ENCODE results near the gene LRRC36.

LRRC36 gene

DNA sequence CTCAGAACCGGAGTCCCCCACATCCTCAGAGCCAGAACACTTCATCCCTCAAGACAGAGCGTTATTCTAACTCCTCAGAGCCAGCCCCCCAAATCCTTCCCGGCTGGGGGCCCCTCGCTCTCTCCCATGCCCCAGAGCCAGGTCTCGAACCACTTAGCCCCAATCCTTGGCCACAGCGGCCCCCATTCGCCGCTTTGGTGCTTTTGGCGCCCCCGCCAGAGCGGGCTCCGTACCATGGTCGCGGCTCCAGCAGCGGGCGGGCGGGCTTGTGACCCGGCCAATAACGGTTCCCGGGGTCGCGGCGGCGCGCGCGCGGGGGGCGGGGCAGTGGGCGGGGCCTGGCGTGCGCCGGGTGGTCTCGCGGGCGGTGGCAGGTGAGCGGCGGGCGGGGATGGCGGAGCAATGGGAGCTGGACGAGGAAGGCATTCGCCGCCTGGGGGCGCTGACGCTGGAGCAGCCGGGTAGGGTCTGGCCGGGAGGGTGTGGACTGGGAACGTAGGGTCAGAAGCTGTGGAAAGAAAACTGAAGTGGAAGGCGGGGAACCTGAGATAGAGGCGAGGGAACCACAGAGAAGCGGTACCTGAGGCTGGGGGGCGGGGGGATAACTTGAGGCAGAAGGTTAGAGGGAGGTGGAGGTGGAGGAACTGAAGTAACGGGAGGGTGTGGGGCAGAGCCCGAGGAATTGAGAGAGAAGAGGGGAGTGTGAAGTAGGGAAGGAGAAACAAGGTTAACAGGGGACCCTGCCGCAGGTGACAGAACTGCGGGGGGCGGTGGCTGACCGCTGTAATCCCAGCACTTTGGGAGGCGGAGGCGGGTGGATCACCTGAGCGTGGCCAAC is at the start of gene LRRC36, which contains the start of gene KCTD19:
Gene LRRC36, plus strand, starts transcription at position 344 of the 838 bp plus-strand sequence. Its CDS starts 48 bp downstream, at position 392.
Gene KCTD19, minus strand, starts transcription at position 270 of the 838 bp plus-strand sequence. Its CDS starts 34 bp downstream, at position 236.
- FAIRE-seq, result no peak

- FAIRE-seq, result no peak
These were observed 49.2 kb upstream of the LRRC36 start for GRCh38 chr16:67277294-67277998.

- FAIRE-seq, result no peak
These were observed 48.4 kb upstream of the LRRC36 start for GRCh38 chr16:67277999-67278772.

DNA sequence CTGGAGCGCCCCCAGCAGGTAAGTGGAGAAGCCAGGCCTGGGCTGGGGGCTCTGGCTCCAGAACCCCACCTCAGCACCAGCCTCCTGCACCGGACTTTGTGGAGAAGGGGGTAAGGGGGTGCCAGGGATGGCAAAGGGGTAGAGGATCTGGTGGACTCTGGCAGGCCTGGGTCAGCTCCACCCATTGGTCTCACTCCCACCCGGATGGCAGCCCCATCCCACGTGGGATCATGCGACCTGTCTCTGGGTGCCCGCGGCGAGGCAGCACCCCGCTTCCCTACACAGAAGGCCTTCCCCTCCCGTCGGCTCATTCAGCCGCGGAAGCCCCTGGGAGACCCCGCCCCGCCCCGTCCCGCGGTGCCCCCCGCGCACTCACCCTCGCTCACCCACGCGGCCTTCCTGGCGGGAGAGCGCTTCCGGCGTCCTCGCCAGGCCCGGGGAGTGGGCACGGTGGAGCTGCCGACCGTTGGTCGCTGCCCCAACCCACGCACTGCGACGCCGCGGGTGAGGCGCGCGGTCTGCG is 47.8 kb upstream of the LRRC36 start:
- FAIRE-seq, result no peak

- no peak for FAIRE-seq
These were observed 47.1 kb upstream of the LRRC36 start, which contains the start of gene PLEKHG4 for GRCh38 chr16:67279296-67280089. TSS of gene PLEKHG4 (plus strand) at chr16:67279532. CDS start at chr16:67280045, 513 bp downstream.

DNA sequence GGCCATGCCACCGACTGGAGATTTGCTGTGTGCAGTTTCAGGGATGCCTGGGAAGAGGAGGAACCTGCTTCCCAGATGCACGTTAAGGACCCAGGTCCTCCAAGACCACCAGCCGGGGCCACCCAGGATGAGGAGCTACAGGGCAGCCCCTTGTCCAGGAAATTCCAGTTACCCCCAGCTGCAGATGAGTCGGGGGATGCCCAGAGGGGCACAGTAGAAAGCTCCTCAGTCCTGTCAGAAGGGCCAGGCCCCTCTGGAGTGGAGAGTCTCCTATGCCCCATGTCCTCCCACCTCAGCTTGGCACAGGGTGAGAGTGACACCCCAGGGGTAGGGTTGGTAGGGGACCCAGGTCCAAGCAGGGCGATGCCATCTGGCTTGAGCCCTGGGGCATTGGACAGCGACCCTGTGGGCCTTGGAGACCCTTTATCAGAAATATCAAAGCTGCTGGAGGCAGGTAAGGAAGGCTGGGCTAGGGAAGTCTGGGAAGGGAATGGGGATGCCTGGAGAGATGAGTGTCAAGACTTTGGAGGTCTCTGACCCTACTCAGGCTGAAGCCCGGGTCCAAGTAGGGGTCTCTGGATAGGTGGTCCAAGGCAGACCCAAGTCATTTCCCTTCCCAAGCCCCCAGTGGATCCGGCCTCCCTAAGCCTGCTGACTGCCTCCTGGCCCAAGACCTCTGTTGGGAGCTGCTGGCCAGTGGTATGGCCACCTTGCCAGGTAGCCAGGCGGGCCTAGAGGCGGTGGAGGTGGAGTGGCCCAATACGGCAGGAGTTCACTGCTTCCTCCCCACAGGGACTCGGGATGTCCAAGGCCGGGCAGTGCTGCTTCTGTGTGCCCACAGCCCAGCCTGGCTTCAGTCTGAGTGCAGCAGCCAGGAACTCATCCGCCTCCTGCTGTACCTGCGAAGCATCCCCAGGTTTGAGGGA is 46.3 kb upstream of the LRRC36 start:
- no peak for FAIRE-seq

DNA sequence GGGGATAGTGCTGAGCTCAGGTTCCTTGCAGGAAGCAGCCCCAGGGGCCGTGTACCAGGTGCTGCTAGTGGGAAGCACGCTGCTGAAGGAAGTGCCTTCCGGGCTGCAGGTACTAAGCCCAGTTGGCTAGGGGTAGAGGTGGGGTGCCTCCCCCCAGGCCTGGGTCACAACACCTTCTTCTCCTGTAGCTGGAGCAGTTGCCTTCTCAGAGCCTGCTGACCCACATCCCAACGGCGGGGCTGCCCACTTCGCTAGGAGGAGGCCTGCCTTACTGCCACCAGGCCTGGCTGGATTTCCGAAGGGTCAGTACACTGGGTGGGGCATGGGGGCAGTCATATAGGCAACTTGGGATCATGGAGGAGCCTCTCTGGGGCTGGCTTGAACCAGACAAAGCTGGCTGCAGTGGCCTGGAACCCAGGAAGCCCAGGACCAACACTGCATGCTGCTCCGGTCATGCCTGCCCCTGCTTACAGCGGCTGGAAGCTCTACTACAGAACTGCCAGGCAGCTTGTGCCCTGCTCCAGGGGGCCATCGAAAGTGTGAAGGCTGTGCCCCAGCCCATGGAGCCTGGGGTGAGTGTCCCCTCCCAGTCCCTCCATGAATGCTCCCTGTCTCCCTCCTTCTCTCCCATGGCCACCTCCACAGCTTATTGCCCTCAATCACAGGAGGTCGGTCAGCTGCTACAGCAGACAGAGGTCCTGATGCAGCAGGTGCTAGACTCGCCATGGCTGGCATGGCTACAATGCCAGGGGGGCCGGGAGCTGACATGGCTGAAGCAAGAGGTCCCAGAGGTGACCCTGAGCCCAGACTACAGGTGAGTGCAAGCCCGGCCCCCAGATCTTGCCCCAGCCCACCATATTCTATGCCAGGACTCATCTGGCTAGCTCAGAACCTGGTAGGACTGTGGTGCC is 44.8 kb upstream of the LRRC36 start:
- FAIRE-seq, result no peak

DNA sequence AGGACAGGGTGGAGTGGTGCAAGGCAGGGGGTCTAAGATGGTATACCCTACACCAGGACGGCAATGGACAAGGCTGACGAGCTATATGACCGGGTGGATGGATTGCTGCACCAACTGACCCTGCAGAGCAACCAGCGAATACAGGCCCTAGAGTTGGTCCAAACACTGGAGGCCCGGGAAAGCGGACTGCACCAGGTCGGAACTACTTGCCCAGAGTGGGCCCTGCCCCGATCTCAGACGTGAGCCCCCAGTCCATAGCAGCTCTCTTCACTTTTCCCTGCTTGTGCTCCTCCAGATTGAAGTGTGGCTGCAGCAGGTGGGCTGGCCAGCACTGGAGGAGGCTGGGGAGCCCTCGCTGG is 44.2 kb upstream of the LRRC36 start:
- FAIRE-seq, result no peak

DNA sequence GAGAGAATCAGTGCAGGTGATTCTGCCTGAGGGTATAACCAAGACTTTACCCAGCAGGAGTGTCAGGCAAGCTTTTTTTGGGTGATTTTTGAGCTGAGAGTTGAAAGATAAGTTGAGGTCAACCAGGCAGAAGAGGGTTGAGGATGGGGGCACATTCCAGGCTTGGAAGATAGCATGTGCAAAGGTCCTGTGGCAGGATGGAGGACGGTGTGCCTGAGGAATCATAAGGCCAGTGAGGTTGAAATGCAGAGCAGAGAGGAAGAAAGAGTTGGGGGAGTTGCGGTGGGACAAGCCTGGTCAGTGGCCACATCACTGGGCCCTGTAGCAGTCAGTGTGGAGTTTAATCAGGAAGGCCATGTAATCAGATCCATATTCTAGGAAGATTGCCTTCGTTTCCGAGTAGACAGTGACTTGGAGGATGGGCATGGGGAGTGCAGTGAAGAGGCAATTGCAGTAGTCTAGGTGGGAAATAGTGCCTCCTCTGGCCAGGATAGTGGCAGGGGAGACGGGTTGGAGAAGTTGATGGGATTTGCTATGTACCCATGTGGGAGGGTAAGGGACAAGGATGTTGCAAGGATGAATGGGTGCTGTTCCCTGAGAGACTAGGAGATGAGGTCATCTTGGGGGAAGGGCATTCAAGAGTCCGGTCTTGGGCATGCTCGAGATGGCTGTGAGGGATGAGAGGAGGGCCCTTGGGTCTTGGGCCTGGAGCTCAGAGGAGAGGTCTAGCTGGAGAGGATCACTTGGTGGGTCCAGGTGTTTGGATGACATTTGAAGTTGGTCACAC is 43.4 kb upstream of the LRRC36 start:
- no peak for FAIRE-seq

- FAIRE-seq, result no peak
These were observed 42.6 kb upstream of the LRRC36 start for GRCh38 chr16:67283826-67284555.

GRCh38 chr16:67284699-67285646 is 41.6 kb upstream of the LRRC36 start:
- no peak for FAIRE-seq

- no peak for FAIRE-seq
These were observed 40.0 kb upstream of the LRRC36 start for GRCh38 chr16:67286441-67287235.

GRCh38 chr16:67287960-67288359 is 38.7 kb upstream of the LRRC36 start:
- no peak for FAIRE-seq

GRCh38 chr16:67291461-67291860 is 35.2 kb upstream of the LRRC36 start:
- FAIRE-seq, result no peak

DNA sequence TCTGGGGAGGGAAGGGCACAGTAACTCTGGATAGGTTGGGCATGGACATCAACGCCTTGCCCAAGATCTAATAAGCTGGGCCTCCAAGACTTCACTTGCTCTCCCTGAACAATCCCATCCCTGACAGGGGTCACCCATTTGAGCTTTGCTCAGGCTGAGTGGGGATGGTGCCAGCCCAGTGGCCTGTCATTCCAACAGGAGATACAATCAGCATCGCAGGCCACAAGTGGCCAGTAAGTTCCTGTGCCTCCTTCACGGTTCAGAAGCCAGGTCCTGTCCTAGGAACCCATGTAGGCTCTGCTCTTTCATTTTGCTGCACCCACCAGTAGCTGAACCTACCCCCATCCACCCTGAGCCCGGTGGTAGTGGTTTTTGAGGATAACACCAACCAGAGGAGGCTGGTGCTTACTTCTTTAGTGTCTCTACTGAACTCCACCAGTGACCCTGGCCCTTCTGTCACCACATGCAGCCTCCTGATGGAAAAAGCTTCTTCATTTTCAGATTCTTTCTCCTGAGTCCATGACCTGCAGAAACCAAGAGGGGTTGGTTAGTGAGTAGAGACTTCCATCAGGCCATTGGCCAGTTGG is 32.4 kb upstream of the LRRC36 start:
- FAIRE-seq, result no peak

DNA sequence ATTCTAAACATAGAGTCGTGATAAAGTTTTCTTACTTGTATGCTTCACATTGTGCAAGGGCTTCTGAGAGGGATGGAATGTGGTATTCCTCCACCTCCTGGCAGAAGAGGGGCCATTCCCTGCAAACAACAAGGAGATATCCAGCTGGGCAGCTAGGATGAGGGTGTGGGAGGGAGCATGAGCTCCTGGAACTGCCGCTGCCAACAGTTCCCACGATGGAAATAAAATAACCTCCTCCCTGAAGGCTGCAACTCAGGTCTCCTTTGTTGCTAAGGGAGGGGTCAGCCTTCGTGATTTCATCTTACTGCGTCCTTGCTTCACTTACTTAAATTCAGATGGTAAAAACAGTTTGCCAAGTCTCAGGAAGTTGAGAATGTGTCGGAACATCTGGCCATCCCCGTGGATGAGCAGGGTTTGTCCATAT is 31.7 kb upstream of the LRRC36 start:
- no peak for FAIRE-seq
